8988T (cell line): ENCODE data around the gene PDE7B.
"Not testable (repeated sequence)": the region's sequence is repeated elsewhere in the genome, so short reads cannot be mapped to it uniquely, and the experiment has no call there.

ENCODE experiments used
- DNase-seq: peaks from one replicate; pipeline ENCODE4 v3.0.0; 2011

Gene PDE7B

GRCh38 chr6:135852746-135853145, 1.2 kb downstream of the PDE7B start:
- DNase-seq = no peak

GRCh38 chr6:135853227-135853626, 1.7 kb downstream of the PDE7B start:
- no peak for DNase-seq

- DNase-seq = no peak
Observed at GRCh38 chr6:135853986-135854385, 2.5 kb downstream of the PDE7B start.

GRCh38 chr6:135854799-135855198, 3.3 kb downstream of the PDE7B start:
- no peak for DNase-seq

- DNase-seq = no peak
Observed at GRCh38 chr6:135858931-135859330, 7.4 kb downstream of the PDE7B start.

GRCh38 chr6:135860361-135860760, 8.9 kb downstream of the PDE7B start:
- DNase-seq = no peak

GRCh38 chr6:135861189-135861588, 9.7 kb downstream of the PDE7B start:
- DNase-seq = no peak

GRCh38 chr6:135864929-135865328, 13.4 kb downstream of the PDE7B start:
- DNase-seq = not testable (repeated sequence)

GRCh38 chr6:135866445-135867123, 15.1 kb downstream of the PDE7B start:
- DNase-seq = no peak

GRCh38 chr6:135867332-135867731, 15.8 kb downstream of the PDE7B start:
- no peak for DNase-seq

GRCh38 chr6:135869857-135870256, 18.4 kb downstream of the PDE7B start:
- DNase-seq = no peak

GRCh38 chr6:135870722-135871121, 19.2 kb downstream of the PDE7B start:
- DNase-seq = no peak

GRCh38 chr6:135871296-135871695, 19.8 kb downstream of the PDE7B start:
- DNase-seq = no peak

- DNase-seq = no peak
Observed at GRCh38 chr6:135871878-135872277, 20.4 kb downstream of the PDE7B start.

GRCh38 chr6:135875446-135875845, 23.9 kb downstream of the PDE7B start:
- no peak for DNase-seq

GRCh38 chr6:135876058-135876457, 24.6 kb downstream of the PDE7B start:
- no peak for DNase-seq

GRCh38 chr6:135877666-135878065, 26.2 kb downstream of the PDE7B start:
- DNase-seq = no peak

- no peak for DNase-seq
Observed at GRCh38 chr6:135880066-135880972, 28.8 kb downstream of the PDE7B start.

GRCh38 chr6:135883045-135883444, 31.5 kb downstream of the PDE7B start:
- no peak for DNase-seq

GRCh38 chr6:135883536-135883935, 32.0 kb downstream of the PDE7B start:
- DNase-seq = no peak

- DNase-seq = no peak
Observed at GRCh38 chr6:135884136-135884535, 32.6 kb downstream of the PDE7B start.

- no peak for DNase-seq
Observed at GRCh38 chr6:135887069-135887468, 35.6 kb downstream of the PDE7B start.

GRCh38 chr6:135888818-135889217, 37.3 kb downstream of the PDE7B start:
- no peak for DNase-seq

- no peak for DNase-seq
Observed at GRCh38 chr6:135890876-135891275, 39.4 kb downstream of the PDE7B start.
